HG03095 (cell line): ENCODE measurements around the gene MBOAT2.
"Not testable (repeated sequence)": the region's sequence is repeated elsewhere in the genome, so short reads cannot be mapped to it uniquely, and the experiment has no call there.

Experiments used
- ATAC-seq: cut with Tn5 transposase; IDR thresholded peaks from one replicate; pipeline ENCODE4 v1.9.1; 2021; ENCODE audit warnings: moderate library complexity; ENCODE audit not compliant: unreplicated experiment

Gene MBOAT2

GRCh38 chr2:8897206-8897605 lies 106.3 kb downstream of the MBOAT2 start:
- not testable (repeated sequence) for ATAC-seq

DNA sequence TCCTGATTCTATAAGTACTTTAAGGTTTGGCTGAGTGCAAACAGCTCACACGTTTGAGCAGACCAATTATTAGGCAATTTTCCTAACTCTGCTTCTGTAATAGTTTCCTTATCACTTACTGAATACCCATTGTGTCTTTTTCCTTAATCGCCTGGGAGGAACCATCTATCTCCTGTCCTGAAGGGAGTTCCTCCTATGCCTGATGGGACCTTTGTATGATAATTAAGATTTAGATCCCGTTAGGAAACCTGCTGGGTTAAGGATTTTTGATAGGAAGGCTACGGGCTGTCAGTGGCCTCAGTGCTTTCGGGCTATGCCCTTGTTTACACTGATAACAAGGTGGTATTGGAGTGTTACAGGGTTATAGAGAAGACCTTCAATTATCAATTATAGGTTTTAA lies 106.8 kb downstream of the MBOAT2 start:
- ATAC-seq: not testable (repeated sequence)

DNA sequence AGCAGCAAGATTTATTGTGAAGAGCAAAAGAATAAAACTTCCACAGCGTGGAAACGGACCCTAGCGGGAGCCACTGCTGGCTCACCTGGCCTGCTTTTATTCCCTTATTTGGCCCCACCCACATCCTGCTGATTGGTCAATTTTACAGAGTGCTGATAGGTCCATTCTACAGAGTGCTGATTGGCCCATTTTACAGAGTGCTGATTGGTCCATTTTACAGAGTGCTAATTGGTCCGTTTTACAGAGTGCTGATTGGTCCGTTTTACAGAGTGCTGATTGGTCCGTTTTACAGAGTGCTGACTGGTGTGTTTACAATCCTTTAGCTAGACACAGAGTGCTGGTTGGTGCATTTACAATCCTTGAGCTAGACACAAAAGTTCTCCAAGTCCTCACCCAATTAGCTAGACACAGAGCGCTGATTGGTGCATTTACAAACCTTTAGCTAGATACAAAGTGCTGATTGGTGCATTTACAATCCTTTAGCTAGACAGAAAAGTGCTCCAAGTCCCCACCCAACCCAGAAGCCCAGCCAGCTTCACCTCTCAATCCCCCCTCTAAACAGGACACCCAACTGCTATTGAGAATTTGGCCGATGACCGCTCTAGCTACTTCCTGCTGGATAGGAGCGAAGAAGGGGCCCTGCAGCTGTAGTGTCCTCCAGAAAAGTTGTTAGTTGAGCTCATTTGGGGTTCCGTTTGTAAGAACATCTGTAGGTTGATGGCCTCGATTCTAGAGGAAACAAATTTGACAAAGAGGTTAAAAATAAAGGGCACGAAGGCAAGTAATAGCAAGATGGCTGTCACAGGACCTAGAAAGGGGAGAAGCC lies 108.2 kb downstream of the MBOAT2 start:
- not testable (repeated sequence) for ATAC-seq

- no peak for ATAC-seq
These were observed 109.3 kb downstream of the MBOAT2 start for GRCh38 chr2:8893978-8894820.

- ATAC-seq: no peak
These were observed 110.0 kb downstream of the MBOAT2 start for GRCh38 chr2:8893474-8893873.

DNA sequence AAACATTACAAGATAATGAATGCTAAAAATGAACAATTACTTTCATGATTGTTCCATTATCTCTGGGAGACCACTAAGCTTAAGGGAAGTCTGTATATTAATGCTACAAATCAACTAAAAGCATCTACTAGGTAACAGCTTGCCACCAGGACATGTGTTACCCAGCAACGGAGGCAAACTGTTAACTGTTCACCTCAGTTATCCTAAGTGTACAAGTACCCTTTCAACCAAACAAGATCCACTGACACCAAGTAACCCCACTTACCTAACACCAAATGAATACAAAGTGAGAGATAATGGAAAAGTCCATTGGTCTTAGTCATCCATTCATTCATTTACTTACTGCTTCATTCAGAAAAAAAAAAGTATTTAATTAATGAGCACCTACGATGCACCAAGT lies 111.4 kb downstream of the MBOAT2 start:
- ATAC-seq: no peak

DNA sequence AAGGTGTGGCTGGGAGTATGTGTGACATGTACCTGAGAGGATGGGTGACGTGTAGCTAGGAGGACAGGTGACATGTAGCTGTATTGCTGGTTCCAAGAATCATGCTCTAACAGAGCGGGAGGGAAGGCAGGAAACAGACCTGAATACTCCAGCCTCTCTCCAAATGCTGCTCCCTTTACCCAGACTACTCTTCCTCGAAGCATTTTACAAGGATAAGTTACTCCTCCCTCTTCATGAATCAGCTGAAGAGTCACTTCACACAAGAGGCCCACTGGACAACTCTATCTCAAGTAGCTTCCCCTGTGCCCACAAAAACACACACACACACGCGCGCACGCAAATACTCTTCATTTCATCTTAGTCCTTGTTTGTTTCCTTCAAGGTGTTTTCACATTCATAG lies 113.5 kb downstream of the MBOAT2 start:
- ATAC-seq: no peak

GRCh38 chr2:8888963-8889362 lies 114.5 kb downstream of the MBOAT2 start:
- no peak for ATAC-seq

- no peak for ATAC-seq
These were observed 116.6 kb downstream of the MBOAT2 start for GRCh38 chr2:8886876-8887275.

DNA sequence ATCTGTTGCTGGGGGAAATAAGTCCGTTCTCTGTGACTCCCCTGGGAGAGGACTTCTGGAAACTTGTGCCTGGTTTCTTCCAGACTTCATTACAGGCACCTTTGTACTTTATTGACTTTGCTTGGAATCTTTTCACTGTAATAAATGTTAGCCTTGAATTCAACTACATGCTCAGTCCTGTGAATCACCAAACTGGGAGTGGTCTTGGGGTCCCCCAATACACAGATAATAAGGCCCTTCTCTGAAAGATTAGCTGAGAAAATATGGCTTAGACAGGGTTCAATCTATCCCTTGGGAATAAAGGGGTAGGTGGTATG lies 117.3 kb downstream of the MBOAT2 start:
- no peak for ATAC-seq

DNA sequence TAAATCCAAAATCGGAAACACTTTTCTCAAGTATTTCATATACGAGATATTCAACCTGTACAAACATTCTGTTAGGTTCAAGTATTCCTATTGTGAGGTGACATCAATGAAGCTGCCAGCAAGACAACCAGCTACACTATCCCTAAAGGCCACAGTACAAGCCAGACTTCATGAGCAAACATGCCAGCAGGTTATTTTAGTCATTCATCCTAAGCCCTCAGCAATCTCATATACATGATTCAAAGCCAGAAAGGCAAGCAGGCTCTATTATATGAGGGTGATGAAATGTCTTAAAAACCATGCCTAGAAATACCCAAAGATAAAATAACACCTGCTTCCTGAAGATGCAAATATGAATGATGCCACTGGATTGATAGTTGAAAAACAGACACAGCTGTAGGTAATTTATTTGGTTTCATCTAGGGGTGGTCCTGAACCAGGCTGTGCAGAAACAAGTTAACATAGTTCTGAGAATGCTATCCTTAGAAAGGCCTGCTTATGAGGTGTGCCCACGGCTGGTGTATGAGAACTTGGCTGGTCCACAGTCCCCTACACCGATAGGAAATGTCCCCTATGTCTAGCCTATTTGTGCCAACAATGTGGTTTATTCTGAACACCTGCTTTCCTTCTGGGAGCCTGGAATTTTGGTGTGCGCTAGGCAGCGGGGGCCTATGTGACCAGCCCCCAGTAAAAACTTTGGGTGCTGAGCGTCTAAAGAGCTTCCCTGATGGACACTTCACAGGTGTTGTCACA lies 117.9 kb downstream of the MBOAT2 start:
- ATAC-seq: no peak

GRCh38 chr2:8884812-8885211 lies 118.7 kb downstream of the MBOAT2 start:
- ATAC-seq: no peak

GRCh38 chr2:8882094-8882493 lies 121.4 kb downstream of the MBOAT2 start:
- no peak for ATAC-seq

GRCh38 chr2:8877894-8878293 lies 125.6 kb downstream of the MBOAT2 start:
- ATAC-seq: no peak

- no peak for ATAC-seq
These were observed 126.2 kb downstream of the MBOAT2 start for GRCh38 chr2:8877332-8877731.

DNA sequence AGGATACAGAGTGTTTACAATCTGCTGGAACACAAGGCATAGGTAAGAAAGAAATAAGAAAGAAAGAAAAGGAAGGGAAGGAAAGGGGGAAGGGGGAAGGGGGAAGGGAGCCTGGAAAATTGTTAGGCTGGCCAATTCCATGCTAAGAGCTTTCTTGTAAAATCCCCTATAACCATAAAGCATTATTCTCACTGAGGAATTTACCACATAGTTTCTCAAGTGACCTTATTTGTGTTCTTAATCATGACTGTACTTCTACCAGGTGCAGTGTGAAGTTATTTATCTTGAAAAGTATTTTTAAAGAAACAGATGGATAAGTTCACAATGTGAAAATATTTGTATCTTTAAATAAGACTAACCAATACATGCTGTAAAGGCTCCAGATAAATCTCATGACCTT lies 126.9 kb downstream of the MBOAT2 start:
- ATAC-seq: no peak

GRCh38 chr2:8872821-8873432 lies 130.6 kb downstream of the MBOAT2 start:
- ATAC-seq: no peak

DNA sequence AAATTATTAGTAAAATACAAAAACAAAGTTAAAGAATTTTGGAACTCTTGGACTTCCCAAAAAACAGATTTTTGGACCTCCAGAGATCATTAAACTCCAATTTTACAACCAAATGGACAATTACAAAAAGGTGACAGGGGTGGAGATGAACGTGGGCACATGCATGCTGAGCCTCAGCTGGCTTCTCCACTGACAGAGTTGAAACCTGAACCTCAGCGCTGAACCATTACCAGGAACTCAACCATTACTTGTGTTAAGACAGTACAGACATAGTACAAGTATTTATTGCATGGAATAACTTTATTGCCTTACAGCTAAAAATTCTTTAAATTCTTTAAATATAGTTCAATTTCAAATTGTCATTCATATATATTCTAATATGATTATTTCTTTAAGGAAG lies 133.0 kb downstream of the MBOAT2 start:
- no peak for ATAC-seq

GRCh38 chr2:8867363-8867762 lies 136.1 kb downstream of the MBOAT2 start:
- no peak for ATAC-seq

DNA sequence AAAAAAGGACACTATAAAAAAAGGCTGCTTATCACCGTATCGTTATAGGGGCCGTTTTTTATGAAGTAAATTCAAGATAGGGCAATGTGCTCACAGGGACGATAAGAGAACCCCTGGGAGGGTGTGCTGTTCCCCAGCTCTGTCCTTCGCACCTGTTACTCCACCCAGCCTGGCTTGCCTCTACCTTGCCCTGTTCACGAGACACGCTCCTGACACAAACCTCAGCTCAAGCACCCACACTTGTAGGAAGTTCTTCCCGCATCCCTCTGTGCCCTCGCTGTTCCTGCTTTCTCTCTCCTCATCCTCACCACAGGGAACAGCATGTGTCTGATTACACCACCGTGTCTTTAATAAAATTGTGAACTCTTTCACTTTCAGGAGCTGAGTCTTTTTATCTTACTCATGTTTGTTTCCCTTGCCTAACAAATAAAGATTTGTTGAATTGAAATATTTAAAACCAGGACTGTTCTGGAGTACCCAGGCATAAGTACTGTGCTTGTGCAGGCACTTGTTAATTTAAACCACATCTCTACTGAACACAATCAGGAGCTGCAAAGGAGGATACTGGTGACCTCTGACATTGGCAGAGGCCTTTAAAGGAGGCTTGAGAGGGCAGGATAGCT lies 140.0 kb downstream of the MBOAT2 start:
- no peak for ATAC-seq

DNA sequence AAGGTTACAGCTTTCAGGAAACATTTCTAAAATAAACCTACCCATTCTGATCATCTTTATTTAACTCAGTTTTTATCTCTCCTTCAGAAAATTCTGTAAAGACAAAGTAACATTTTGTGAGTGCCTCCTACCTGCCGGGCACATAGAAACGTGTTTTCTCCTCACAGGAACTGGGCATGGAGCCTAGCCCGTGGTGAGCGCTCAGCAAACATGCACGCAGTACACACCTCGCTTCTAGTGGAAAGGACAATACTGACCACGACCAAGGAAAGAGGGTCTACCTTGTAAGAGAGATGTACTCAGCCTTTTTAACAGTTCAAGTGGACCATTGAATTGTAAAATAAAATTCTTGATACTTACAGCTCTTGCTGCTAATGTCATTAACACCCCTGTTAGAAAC lies 141.3 kb downstream of the MBOAT2 start:
- no peak for ATAC-seq
